ENCODE results near the gene CFAP251. TPM values are rescaled to one million over a fixed set of nuclear protein-coding genes. Genes with fewer than 3 reads are reported as not detected.

CFAP251 gene
- total and polyA plus RNA-seq, 2 donors (not counting 3 experiments of a cell fraction or from before 2014, with no cell fraction given), result 3.3 to 4.0 TPM

- H3K4me2 ChIP-seq (ENCODE audit: insufficient read depth, low read length), result no peak overlapping the region
- dilution Hi-C loops (cut with MboI; ENCODE audit: extremely low pct_ligation_motif_present, low sequenced_read_pairs) (no loop called here), intact Hi-C loops (cut with micrococcal nuclease) (no loop called here)
- TF ChIP-seq MYC (IDR thresholded peaks at IDR 0.05; ENCODE audit: low read depth, low read length), result no peak
- TF ChIP-seq POLR2A (IDR thresholded peaks at IDR 0.05; ENCODE audit: low read depth, low read length), result no peak
- TF ChIP-seq MAX (IDR thresholded peaks at IDR 0.05; ENCODE audit: insufficient read depth, insufficient read length), result no peak
- TF ChIP-seq JUN (IDR thresholded peaks at IDR 0.05; ENCODE audit: borderline replicate concordance, insufficient read depth, insufficient read length, low read depth), result no peak
- no peak for TF ChIP-seq GATA2 (IDR thresholded peaks at IDR 0.05; ENCODE audit: insufficient read depth, insufficient read length, low read depth, low read length)
- no peak for TF ChIP-seq FOS (IDR thresholded peaks at IDR 0.05; ENCODE audit: borderline replicate concordance, insufficient read depth, low read length)
- no peak for TF ChIP-seq CTCF (IDR thresholded peaks at IDR 0.05; ENCODE audit: extremely low read depth in 1 of 2, insufficient read depth in 1 of 2, low read depth in 1 of 2, low read length in 2 of 2)
- TF ChIP-seq POLR2AphosphoS5 (IDR thresholded peaks at IDR 0.05; ENCODE audit: insufficient read depth, low read depth, low read length), result no peak
- no peak for TF ChIP-seq EZH2 (IDR thresholded peaks at IDR 0.05; ENCODE audit: borderline replicate concordance, low read depth, low read length, severe bottlenecking)
- no peaks in the 10 kb centered on the region for H3K27me3 ChIP-seq (ENCODE audit: control insufficient read depth in 2 of 2, insufficient read depth in 2 of 2, low read length in 2 of 2)
- no peaks in the 10 kb centered on the region for H3K36me3 ChIP-seq (ENCODE audit: control insufficient read depth in 2 of 2, extremely low read depth in 1 of 2, insufficient read depth in 2 of 2, low read length in 2 of 2)
- ChIA-PET POLR2A (no interaction called here), CTCF (interaction anchor here (1.3 kb wide), 1 partner anchor 31 kb away, joined by 4 read pairs; the partner anchor contains the start of gene CFAP251)
- H4K20me1 ChIP-seq (replicated peaks; ENCODE audit: control insufficient read depth, extremely low read depth, insufficient read depth, low read length), result no peaks in the 10 kb centered on the region
- DNase-seq (ENCODE audit: low read depth, low spot score) (no peak), FAIRE-seq (no peak)
- no peaks in the 10 kb centered on the region for H3K4me1 ChIP-seq (ENCODE audit: control insufficient read depth, extremely low read depth, insufficient read depth, low read length)
- BruUV-seq (replicated peaks), result no TSS peak
- H3K9ac ChIP-seq (replicated peaks; ENCODE audit: extremely low read depth, insufficient read depth, low read length), result no peak overlapping the region
- H3K9me1 ChIP-seq (replicated peaks; ENCODE audit: control insufficient read depth, extremely low read depth, insufficient read depth, low read length), result no peaks in the 10 kb centered on the region
- H3K27ac ChIP-seq (ENCODE audit: insufficient read depth, low read depth, low read length), result peak overlapping the region; percentile 11
- no peaks in the 10 kb centered on the region for H3K79me2 ChIP-seq (ENCODE audit: control insufficient read depth, insufficient read depth, low read length)
- H2AFZ ChIP-seq (ENCODE audit: low read depth, low read length), result no peak overlapping the region
- no peak overlapping the region for H3K4me3 ChIP-seq (replicated peaks in 1 of 3; ENCODE audit: insufficient read depth in 1 of 3, low read depth in 1 of 3, low read length in 3 of 3)
- no peaks in the 10 kb centered on the region for H3K9me3 ChIP-seq (replicated peaks; ENCODE audit: control insufficient read depth, insufficient read depth, low read length)
Observed at GRCh38 chr12:121949648-121950397, 31.4 kb downstream of the CFAP251 start.
